ENCODE measurements around the gene FLII. TPM values are rescaled to one million over a fixed set of nuclear protein-coding genes. Genes with fewer than 3 reads are reported as not detected.

Gene FLII
- total and polyA plus RNA-seq, 2 experiments from 2014 or later: 175 to 373 TPM

DNA sequence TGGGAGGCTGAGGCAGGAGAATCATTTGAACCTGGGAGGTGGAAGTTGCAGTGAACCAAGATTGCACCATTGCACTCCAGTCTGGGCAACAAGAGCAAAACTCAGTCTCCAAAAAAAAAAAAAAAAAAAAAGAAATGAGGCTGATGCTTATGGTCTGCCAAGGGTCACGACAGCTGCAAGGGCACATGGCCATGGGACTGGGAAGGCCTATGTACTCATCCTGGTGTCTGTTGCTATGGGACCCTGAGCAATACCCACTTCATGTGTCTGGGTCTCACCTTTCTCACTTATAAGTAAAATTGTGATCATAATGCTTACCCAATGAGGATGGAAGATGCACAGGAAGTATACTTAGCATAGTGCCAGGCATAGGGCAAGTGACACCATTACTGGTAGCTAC lies 18.5 kb upstream of the FLII start (continued):
- TF ChIP-seq ZNF462 (CRISPR knock-in tag; IDR thresholded peaks at IDR 0.05): no peak
- no peak for TF ChIP-seq EZH2phosphoT487 (IDR thresholded peaks at IDR 0.05; ENCODE audit: unreplicated experiment)
- TF ChIP-seq EZH2 (IDR thresholded peaks at IDR 0.05; ENCODE audit: low read depth, unreplicated experiment): no peak
- TF ChIP-seq NANOG (IDR thresholded peaks at IDR 0.05; ENCODE audit: borderline replicate concordance): no peak
- TF ChIP-seq ZNF114 (CRISPR knock-in tag; IDR thresholded peaks at IDR 0.05): no peak
- TF ChIP-seq STAT1 (IDR thresholded peaks at IDR 0.05; ENCODE audit: unreplicated experiment): no peak

- H3K4me2 ChIP-seq: no peak overlapping the region
- H3K27me3 ChIP-seq (ENCODE audit: insufficient read depth): no peaks in the 10 kb centered on the region
- TF ChIP-seq POLR2AphosphoS5 (IDR thresholded peaks at IDR 0.05; ENCODE audit: low read depth) (peak; percentile 58), CREB1 (CRISPR knock-in tag; IDR thresholded peaks at IDR 0.05; ENCODE audit: low read depth) (no peak)
- no peak overlapping the region for H3K4me3 ChIP-seq
- H3K9me2 ChIP-seq (ENCODE audit: insufficient read depth): no peaks in the 10 kb centered on the region
- 0 out of 2 replicates have a peak, but pooled peaks cover 5% of the 10 kb centered on the region for H3K4me1 ChIP-seq (ENCODE audit: insufficient read depth)
- H3K4me1 Mint-ChIP-seq: peaks cover 14% of the 10 kb centered on the region
- ATAC-seq (no peak), DNase-seq (ENCODE audit: low spot score) (no peak)
- peak overlapping the region; percentile 52; the same call in 1 of the 2 replicates for H3K27ac Mint-ChIP-seq
- peaks cover 17% of the 10 kb centered on the region; the same call in 1 of the 2 replicates for H3K36me3 ChIP-seq (ENCODE audit: insufficient read depth)
- H3K36me3 Mint-ChIP-seq (ENCODE audit: low read depth): peaks cover 7% of the 10 kb centered on the region; the same call in 2 of the 3 replicates
- peaks cover 16% of the 10 kb centered on the region; the same call in 1 of the 2 replicates for H3F3A ChIP-seq (replicated peaks; ENCODE audit: low read depth)
- H3K27ac ChIP-seq (ENCODE audit: low read depth): no peak overlapping the region
- H3K9me3 Mint-ChIP-seq: no peaks in the 10 kb centered on the region
- no peaks in the 10 kb centered on the region for H3K79me2 ChIP-seq (replicated peaks; ENCODE audit: insufficient read depth)
- H4K20me1 ChIP-seq (replicated peaks; ENCODE audit: insufficient read depth): no peaks in the 10 kb centered on the region
- peaks cover 4% of the 10 kb centered on the region for H3K27me3 Mint-ChIP-seq (ENCODE audit: insufficient read depth, low read depth, poor library complexity)
- H2AFZ ChIP-seq: no peak overlapping the region
- no peak overlapping the region for H3K4me3 Mint-ChIP-seq
These were observed 11.8 kb upstream of the FLII start for GRCh38 chr17:18270046-18270931.
